Middle frontal gyrus (tissue), 1 donor: ENCODE measurements around the gene VTI1A.

ENCODE experiments used
- DNase-seq: peaks from one replicate; pipeline ENCODE4 v3.0.0-alpha.2; 2015; ENCODE audit warnings: low spot score; ENCODE audit errors: extremely low spot score

The VTI1A gene

GRCh38 chr10:112823604-112824003 is 376.6 kb downstream of the VTI1A start:
- no peak for DNase-seq

DNA sequence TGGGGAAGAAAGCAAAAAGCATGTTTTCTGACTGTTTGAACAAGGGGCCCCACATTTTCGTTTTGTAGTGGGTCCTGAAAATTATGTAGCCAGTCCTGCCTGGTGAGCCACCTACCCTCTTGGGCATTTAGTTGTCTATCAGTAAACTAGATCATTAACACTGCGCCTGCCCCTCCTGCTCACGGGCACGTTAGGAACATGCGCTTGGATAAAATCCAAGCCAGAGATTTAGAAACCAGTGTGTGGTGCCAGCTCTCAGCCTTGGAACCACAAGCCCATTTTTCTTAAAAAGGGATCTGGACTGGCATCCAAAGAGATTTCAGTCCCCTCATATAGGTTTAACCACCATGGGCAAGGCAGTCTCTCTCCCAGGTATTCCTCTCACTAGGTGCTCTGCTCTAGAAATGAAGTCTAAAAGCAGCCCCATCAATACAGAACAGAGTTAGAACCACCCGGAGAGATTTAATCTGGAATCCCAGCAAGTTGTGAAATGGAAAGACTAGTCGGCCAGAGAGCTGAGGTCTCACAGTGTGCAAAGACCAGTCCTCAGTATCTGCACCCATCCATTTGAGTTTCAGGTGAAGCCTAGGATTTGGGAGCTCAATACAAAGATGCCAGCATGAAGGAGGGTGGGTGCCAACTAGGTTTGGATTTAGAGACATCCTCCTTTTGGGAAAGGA is 379.1 kb downstream of the VTI1A start:
- no peak for DNase-seq

- no peak for DNase-seq
Observed at GRCh38 chr10:112827086-112827485, 380.1 kb downstream of the VTI1A start.

- DNase-seq, result no peak
Observed at GRCh38 chr10:112827951-112828350, 380.9 kb downstream of the VTI1A start.

- DNase-seq, result no peak
Observed at GRCh38 chr10:112831859-112832258, 384.8 kb downstream of the VTI1A start.

DNA sequence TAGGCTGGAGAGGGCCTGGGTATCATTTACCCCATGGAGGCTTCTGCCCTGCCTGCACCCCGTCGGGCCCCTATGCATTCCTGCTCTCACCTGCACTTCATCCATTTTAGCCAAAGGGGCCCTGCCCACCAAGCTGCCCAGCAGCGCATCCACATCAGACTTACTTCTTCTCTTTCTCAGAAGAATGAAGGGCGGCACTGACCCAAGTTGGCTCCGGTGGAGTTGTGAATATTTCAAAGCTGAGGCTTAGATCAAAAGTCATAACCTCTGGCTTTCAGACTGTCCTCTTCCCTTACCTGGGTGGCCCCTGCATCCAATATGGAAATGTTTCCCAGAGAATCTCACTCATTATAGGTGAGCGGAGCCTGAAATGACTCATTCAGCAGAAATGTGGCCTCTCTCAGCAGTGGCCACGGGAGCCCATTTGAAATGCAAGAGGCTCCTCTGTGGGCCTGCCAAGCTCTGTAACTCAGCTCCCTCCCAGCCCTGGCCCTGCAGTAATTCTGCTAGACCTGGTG is 385.4 kb downstream of the VTI1A start:
- DNase-seq, result no peak

DNA sequence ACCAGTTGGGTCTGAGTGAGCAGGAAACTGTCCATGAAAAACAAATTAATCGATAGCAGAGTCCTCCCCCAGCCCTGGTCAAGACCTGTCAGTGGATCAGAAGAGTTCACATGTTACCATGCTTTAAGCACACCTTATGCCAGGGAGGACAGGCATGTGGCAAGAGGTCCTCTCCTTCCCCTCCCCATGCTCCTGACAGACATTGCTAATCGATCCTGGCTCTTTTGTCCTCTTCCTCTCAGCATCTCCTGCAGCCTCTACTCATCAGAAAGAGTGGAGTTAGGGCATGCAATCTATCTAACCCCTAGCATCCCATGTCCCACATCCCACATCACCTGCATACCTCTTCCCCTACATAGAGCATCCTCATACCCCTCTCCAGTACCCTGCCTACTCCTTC is 385.9 kb downstream of the VTI1A start:
- DNase-seq, result no peak

GRCh38 chr10:112834751-112835181 is 387.8 kb downstream of the VTI1A start:
- no peak for DNase-seq

DNA sequence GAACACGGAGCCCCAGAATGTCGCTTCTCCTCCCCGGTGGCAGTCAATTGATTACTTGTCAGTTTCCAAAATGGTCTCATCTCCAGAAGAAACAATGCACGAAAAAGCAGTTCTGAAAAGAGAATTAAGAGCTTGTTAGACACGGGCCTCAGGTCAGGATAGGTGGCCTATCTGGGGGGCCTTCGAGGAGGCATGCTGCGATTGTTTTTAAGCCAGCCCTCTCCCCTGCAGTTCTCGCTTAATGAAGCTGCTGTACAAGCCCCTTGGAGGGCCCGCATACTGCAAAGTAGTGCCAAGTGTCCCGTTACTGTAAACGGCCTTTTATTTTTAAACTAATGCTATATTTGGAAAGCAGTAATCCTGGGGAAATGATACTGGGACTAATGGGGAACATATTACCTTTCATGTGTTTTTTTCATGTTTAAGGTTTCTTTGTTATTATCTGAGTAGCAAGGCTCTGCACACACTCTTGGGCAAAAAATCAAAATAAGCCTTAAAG is 388.3 kb downstream of the VTI1A start:
- DNase-seq, result no peak

DNA sequence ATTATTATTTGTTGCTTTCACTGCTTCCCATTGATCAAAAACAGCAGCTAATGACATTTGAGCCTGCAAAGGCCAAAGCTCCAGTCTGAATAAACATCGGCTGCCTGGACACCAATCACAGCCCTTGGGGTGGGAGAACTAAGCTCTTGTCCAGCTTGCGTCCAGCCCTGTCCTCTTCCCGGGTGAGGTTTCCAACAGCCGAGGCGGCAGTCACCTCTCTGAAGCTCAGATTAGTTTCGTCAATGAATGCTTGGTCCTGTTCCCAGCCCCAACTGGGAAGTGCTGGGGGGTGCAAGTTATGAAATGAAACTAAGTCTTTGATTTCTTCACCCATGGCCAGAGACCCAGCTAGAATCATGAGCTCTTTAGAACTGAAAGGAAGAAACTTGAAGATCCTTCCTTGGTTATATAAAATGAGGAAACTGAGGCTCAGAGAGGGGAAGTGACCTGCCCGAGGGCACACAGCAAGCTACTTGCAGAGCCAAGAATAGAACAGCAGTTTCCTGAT is 389.0 kb downstream of the VTI1A start:
- DNase-seq, result no peak

- DNase-seq, result no peak
Observed at GRCh38 chr10:112838784-112839481, 391.9 kb downstream of the VTI1A start.

- DNase-seq, result no peak
Observed at GRCh38 chr10:112839928-112840654, 393.1 kb downstream of the VTI1A start.

DNA sequence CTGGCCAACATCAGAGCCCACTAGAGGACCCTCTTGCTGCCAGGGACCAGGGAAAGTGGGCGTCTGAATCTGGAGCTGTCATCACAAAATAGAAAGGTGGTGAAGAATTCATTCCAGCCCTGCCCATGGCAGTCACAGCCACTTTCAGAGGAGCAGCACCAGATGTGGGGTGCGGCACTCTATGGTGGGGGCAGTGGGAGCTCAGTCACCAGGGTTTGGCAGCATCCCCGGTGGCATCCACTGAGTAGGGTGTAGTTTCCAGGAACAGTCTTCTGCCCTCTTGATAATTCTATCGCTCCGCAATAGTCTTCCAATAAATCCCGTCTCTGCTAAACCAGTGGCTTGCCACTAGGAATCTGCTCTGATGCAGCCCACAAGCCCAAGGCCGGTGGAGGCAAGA is 394.5 kb downstream of the VTI1A start:
- DNase-seq, result no peak

GRCh38 chr10:112842832-112843360 is 395.9 kb downstream of the VTI1A start:
- DNase-seq, result no peak

GRCh38 chr10:112843623-112844022 is 396.6 kb downstream of the VTI1A start:
- DNase-seq, result no peak

- no peak for DNase-seq
Observed at GRCh38 chr10:112844681-112845544, 397.9 kb downstream of the VTI1A start.

GRCh38 chr10:112847778-112848177 is 400.8 kb downstream of the VTI1A start:
- DNase-seq, result no peak

DNA sequence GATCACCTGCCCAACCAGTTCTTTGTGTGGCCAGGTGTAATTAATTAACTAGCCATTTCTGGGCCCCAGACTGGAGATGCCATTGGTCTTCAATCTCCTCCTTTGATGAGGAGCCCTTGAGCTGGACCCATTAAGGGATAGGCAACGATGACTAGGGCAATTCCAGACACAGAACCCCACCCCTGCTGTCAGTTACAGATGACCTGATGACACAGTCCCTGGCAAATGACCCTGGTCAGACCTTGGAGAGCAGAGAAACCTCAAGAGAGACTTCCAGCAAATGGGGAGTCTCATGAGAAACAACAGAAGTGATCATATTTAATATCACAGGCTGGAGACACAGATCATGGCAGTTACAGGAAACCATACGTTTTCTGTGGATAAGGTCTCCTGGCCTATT is 401.2 kb downstream of the VTI1A start:
- DNase-seq, result no peak

DNA sequence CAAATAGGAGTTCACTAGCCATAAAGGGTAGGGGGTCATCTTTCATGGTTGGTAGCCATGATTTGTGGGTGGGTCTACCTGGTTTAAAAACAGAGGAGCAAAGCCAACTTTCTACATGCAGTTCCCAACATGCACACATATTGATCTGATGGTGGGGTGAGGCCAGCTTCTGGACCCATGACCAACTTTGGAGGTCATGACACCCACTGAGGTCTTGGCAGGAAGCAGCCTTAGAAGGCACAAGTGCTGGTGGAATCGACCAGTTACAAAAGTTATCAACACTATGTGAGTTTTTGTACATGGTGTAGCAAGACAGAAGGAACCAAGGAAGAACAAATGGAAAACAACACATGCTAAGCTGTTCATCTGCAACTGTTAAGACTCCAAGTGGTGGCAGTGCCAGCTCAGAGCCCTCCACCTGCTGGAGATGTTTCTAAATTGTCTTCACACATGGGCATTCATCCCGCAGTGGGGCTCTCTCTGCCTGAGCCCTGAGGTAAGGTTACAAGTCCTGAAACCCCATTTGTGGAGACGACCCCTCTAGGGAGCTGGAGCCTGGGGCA is 401.9 kb downstream of the VTI1A start:
- DNase-seq, result no peak

- no peak for DNase-seq
Observed at GRCh38 chr10:112849546-112849945, 402.5 kb downstream of the VTI1A start.
